Measurements from ENCODE around the gene CLIC5.

The CLIC5 gene

DNA sequence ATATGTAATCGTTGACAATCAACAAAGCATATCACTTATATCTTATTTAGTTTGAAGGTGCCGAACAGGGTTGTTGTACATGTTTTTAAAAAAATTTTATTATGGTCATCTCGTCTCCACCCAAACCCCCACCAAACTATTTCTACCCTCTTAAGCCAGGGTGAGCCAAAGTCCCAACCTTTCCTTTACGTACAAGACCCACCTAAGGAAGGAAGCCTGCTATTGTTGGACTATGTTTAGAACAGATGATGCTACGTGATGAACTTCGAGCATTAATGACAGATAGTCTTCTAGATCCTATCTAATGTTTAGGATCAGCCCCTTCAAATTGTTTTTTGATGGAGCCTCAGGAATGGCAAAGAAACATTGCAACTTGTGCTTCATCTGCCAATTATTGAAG, 44.4 kb downstream of the CLIC5 start:
- Mint-ChIP-seq H3K27me3 (ENCODE audit: low read depth, poor library complexity) (peaks cover 3% of the 10 kb centered on the region), H3K9me3 (peaks cover 9% of the 10 kb centered on the region), H3K4me1 (no peaks in the 10 kb centered on the region), H3K4me3 (no peak overlapping the region), H3K36me3 (ENCODE audit: low read depth) (no peaks in the 10 kb centered on the region), H3K27ac (no peak overlapping the region)
- DNase-seq = no peak
- TF ChIP-seq, protein P1, sequence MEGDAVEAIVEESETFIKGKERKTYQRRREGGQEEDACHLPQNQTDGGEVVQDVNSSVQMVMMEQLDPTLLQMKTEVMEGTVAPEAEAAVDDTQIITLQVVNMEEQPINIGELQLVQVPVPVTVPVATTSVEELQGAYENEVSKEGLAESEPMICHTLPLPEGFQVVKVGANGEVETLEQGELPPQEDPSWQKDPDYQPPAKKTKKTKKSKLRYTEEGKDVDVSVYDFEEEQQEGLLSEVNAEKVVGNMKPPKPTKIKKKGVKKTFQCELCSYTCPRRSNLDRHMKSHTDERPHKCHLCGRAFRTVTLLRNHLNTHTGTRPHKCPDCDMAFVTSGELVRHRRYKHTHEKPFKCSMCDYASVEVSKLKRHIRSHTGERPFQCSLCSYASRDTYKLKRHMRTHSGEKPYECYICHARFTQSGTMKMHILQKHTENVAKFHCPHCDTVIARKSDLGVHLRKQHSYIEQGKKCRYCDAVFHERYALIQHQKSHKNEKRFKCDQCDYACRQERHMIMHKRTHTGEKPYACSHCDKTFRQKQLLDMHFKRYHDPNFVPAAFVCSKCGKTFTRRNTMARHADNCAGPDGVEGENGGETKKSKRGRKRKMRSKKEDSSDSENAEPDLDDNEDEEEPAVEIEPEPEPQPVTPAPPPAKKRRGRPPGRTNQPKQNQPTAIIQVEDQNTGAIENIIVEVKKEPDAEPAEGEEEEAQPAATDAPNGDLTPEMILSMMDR (IDR thresholded peaks at IDR 0.05) = no peak

DNA sequence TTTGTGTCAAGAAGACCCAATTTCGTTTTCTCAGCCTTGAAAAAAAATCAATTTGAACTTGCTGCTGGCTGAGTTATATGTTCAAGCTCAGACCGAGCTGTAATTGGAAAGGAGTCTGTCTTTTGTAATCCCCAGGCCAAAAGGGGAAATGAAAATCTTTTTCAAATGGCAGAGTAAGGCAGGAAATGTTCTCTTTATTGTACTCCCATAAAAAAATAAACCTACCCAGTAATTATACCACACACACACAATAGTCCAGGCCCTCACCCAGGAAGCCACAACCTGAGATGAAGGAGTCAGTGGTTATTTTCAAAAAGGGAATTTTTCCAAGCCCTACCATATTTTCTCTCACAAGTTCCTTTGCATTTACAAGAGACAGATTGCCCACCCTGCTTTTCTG, 45.3 kb downstream of the CLIC5 start:
- H3K27me3 Mint-ChIP-seq (ENCODE audit: low read depth, poor library complexity) = peaks cover 3% of the 10 kb centered on the region
- H3K4me3 Mint-ChIP-seq = no peak overlapping the region
- H3K9me3 Mint-ChIP-seq = peaks cover 9% of the 10 kb centered on the region
- DNase-seq = no peak
- H3K27ac Mint-ChIP-seq = no peak overlapping the region
- H3K36me3 Mint-ChIP-seq (ENCODE audit: low read depth) = no peaks in the 10 kb centered on the region
- TF ChIP-seq, protein P1 (IDR thresholded peaks at IDR 0.05) = no peak
- H3K4me1 Mint-ChIP-seq = no peaks in the 10 kb centered on the region

DNA sequence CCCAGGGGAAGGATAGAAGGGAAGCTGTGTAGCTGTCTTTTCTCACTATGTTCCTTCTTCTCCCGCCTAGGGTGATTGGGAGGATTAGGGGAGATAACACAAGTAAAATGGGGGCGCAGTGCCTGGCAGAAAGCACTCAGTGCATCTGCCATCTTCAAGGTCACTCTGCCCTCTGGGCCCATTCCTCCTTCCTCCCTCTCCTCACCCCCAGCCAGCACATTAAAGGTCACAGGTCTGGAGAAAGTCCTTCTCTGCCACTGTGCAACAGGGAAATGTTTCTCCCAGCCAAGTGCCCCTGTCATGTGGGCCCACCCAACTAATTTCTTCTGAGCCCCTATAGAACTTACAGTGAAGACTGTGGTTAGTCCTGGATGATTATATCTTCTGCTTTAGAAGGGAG, 45.8 kb downstream of the CLIC5 start:
- TF ChIP-seq, protein P1 (IDR thresholded peaks at IDR 0.05) = no peak
- no peaks in the 10 kb centered on the region for H3K36me3 Mint-ChIP-seq (ENCODE audit: low read depth)
- DNase-seq = no peak
- H3K4me3 Mint-ChIP-seq = no peak overlapping the region
- H3K27me3 Mint-ChIP-seq (ENCODE audit: low read depth, poor library complexity) = peaks cover 3% of the 10 kb centered on the region
- no peak overlapping the region for H3K27ac Mint-ChIP-seq
- H3K9me3 Mint-ChIP-seq = peaks cover 6% of the 10 kb centered on the region
- H3K4me1 Mint-ChIP-seq = no peaks in the 10 kb centered on the region

- no peaks in the 10 kb centered on the region for H3K9me3 Mint-ChIP-seq
- TF ChIP-seq, protein P1 (IDR thresholded peaks at IDR 0.05) = no peak
Measured at GRCh38 chr6:45969026-45969425, 46.6 kb downstream of the CLIC5 start.

DNA sequence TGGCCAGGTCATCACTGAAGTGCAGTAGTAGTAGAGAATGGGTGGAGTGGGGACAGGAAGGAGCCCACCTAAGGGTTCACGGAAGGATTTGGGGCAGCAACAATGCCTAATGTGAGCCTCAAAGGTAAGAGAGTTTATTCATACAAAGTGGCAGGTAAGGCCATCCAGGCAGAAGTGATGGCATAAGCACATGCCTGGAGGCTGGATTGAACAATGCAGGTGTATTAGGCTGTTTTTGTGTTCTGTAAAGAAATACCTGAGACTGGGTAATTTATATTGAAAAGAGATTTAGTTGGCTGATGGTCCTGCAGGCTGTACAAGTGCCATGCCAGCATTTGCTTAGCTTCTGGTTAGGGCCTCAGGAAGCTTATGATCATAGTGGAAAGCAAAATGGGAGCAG, 48.3 kb downstream of the CLIC5 start:
- Mint-ChIP-seq H3K4me3 (no peak overlapping the region), H3K9me3 (no peaks in the 10 kb centered on the region), H3K4me1 (peaks cover 5% of the 10 kb centered on the region), H3K27me3 (ENCODE audit: low read depth, poor library complexity) (peaks cover 3% of the 10 kb centered on the region), H3K36me3 (ENCODE audit: low read depth) (no peaks in the 10 kb centered on the region), H3K27ac (no peak overlapping the region)
- no peak for DNase-seq
- TF ChIP-seq, protein P1 (IDR thresholded peaks at IDR 0.05) = no peak

More at GRCh38 chr6:45969026-45969425, 46.6 kb downstream of the CLIC5 start:
- Mint-ChIP-seq H3K27me3 (ENCODE audit: low read depth, poor library complexity) (peaks cover 3% of the 10 kb centered on the region), H3K4me1 (no peaks in the 10 kb centered on the region), H3K4me3 (no peak overlapping the region), H3K36me3 (ENCODE audit: low read depth) (no peaks in the 10 kb centered on the region), H3K27ac (no peak overlapping the region)
- DNase-seq = no peak

- Mint-ChIP-seq H3K4me1 (peaks cover 5% of the 10 kb centered on the region), H3K27me3 (ENCODE audit: low read depth, poor library complexity) (peaks cover 3% of the 10 kb centered on the region), H3K36me3 (ENCODE audit: low read depth) (no peaks in the 10 kb centered on the region), H3K27ac (no peak overlapping the region), H3K9me3 (no peaks in the 10 kb centered on the region), H3K4me3 (no peak overlapping the region)
- TF ChIP-seq, protein P1 (IDR thresholded peaks at IDR 0.05) = no peak
- no peak for DNase-seq
Measured at GRCh38 chr6:45966797-45967196, 48.9 kb downstream of the CLIC5 start.
